Colon (tissue), 2 donors: ENCODE data around the gene UBE3B.

Experiments used
- FAIRE-seq: peaks from 2 replicates; lab custom pipeline; 2012; peaks lifted over from hg19 to GRCh38; lab: Jason Lieb, UNC
- donor health status: control.
- donor health status: control.

The UBE3B gene

GRCh38 chr12:109475993-109476806 lies 1.2 kb upstream of the UBE3B start:
- FAIRE-seq = no peak

- no peak for FAIRE-seq
These were observed 638 bp upstream of the UBE3B start for GRCh38 chr12:109476807-109477184.

- FAIRE-seq = no peak
These were observed 505 bp downstream of the UBE3B start for GRCh38 chr12:109477963-109478315.

- no peak for FAIRE-seq
These were observed 2.3 kb downstream of the UBE3B start for GRCh38 chr12:109479761-109480160.

- FAIRE-seq = no peak
These were observed 2.9 kb downstream of the UBE3B start for GRCh38 chr12:109480356-109480755.

GRCh38 chr12:109481863-109482262 lies 4.4 kb downstream of the UBE3B start:
- FAIRE-seq = no peak

GRCh38 chr12:109482491-109482890 lies 5.1 kb downstream of the UBE3B start:
- no peak for FAIRE-seq

- FAIRE-seq = no peak
These were observed 5.5 kb downstream of the UBE3B start for GRCh38 chr12:109482894-109483293.

- no peak for FAIRE-seq
These were observed 5.9 kb downstream of the UBE3B start for GRCh38 chr12:109483346-109483745.

GRCh38 chr12:109485201-109485600 lies 7.8 kb downstream of the UBE3B start:
- FAIRE-seq = no peak

- no peak for FAIRE-seq
These were observed 10.0 kb downstream of the UBE3B start for GRCh38 chr12:109487181-109488050.

GRCh38 chr12:109488051-109488665 lies 10.7 kb downstream of the UBE3B start:
- no peak for FAIRE-seq

- no peak for FAIRE-seq
These were observed 11.9 kb downstream of the UBE3B start for GRCh38 chr12:109489016-109489954.

GRCh38 chr12:109489955-109490565 lies 12.6 kb downstream of the UBE3B start:
- no peak for FAIRE-seq

GRCh38 chr12:109491671-109492070 lies 14.2 kb downstream of the UBE3B start:
- no peak for FAIRE-seq

- FAIRE-seq = no peak
These were observed 14.9 kb downstream of the UBE3B start for GRCh38 chr12:109492371-109492770.

GRCh38 chr12:109493090-109493489 lies 15.7 kb downstream of the UBE3B start:
- FAIRE-seq = no peak

- FAIRE-seq = no peak
These were observed 16.5 kb downstream of the UBE3B start for GRCh38 chr12:109493938-109494337.

- no peak for FAIRE-seq
These were observed 17.0 kb downstream of the UBE3B start for GRCh38 chr12:109494348-109494881.

- no peak for FAIRE-seq
These were observed 17.6 kb downstream of the UBE3B start for GRCh38 chr12:109495012-109495411.

- no peak for FAIRE-seq
These were observed 18.9 kb downstream of the UBE3B start for GRCh38 chr12:109496306-109496705.
